Suppressor macrophage treated with lipopolysaccharide for 4 hours (primary cell): ENCODE data around the gene KNTC1.
A peak's percentile ranks its signal among the peaks of the same experiment; 100 is the strongest.
"Not testable (repeated sequence)": the region's sequence is repeated elsewhere in the genome, so short reads cannot be mapped to it uniquely, and the experiment has no call there.

ENCODE experiments used
- DNase-seq: peaks from one replicate; pipeline ENCODE4 v3.0.0-alpha.2; 2020

The KNTC1 gene, protein sequence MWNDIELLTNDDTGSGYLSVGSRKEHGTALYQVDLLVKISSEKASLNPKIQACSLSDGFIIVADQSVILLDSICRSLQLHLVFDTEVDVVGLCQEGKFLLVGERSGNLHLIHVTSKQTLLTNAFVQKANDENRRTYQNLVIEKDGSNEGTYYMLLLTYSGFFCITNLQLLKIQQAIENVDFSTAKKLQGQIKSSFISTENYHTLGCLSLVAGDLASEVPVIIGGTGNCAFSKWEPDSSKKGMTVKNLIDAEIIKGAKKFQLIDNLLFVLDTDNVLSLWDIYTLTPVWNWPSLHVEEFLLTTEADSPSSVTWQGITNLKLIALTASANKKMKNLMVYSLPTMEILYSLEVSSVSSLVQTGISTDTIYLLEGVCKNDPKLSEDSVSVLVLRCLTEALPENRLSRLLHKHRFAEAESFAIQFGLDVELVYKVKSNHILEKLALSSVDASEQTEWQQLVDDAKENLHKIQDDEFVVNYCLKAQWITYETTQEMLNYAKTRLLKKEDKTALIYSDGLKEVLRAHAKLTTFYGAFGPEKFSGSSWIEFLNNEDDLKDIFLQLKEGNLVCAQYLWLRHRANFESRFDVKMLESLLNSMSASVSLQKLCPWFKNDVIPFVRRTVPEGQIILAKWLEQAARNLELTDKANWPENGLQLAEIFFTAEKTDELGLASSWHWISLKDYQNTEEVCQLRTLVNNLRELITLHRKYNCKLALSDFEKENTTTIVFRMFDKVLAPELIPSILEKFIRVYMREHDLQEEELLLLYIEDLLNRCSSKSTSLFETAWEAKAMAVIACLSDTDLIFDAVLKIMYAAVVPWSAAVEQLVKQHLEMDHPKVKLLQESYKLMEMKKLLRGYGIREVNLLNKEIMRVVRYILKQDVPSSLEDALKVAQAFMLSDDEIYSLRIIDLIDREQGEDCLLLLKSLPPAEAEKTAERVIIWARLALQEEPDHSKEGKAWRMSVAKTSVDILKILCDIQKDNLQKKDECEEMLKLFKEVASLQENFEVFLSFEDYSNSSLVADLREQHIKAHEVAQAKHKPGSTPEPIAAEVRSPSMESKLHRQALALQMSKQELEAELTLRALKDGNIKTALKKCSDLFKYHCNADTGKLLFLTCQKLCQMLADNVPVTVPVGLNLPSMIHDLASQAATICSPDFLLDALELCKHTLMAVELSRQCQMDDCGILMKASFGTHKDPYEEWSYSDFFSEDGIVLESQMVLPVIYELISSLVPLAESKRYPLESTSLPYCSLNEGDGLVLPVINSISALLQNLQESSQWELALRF (N-terminal part only)

DNA sequence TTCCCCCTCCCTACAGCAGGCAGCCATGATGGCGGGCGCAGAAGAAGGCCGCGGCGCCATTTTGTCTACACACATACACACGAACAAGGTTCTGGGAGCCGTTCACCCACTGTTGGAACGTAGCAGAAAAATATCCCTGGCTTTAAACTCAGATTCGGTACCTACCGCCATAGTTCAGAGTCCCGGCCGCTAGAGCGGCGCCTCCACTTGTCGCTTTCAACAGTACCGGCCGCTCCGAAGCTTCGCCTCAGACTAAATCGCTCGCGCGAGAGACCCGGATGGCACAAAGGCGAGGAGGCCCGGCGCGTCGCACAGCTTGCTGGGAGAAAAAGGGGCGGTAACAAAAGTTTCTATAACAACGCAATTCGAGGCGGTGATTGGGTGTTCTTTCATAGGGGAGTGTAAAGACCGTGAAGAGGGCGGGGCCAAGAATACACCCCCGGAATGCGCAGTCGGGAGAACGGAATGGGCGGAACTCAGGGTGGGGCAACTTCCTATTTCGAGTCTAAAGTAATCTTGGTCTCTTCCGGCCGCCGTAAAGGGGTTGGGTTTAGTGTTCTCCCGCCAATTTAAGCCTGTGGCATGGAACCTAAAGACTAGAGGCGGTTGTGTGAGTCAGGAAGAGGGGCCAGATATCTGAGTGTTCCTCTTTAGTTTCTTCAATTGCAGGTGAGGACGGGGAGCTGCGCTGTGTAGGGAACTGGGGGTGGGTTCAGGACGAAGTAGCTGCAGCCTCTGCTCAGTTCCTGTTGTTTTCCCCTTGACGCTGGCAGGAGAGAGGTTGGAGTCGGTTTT is at the start of gene KNTC1, which contains the start of gene RSRC2:
Gene KNTC1, plus strand, starts transcription at position 567 of the 795 bp plus-strand sequence. CDS start 2,815 bp downstream, outside the sequence.
Gene RSRC2, minus strand, starts transcription at position 254 of the 795 bp plus-strand sequence. Its CDS starts 83 bp downstream, at position 171.
- peak; percentile 100 for DNase-seq

DNA sequence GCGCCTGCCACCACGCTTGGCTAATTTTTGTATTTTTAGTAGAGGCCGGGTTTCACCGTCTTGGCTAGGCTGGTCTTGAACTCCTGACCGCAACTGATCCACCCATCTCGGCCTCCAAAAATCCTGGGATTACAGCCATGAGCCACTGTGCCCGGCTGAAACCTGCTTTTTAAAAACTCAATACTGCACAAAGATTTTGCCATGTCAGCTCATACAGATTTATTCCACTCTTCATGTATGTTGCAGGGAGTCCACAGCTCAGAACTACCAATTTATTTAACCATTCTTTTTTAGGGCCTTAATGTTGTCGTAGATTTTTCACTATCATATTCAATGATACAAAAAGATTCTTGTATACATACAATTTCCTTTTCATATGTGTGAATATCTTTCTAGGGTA is 46.3 kb upstream of the KNTC1 start:
- no peak for DNase-seq

DNA sequence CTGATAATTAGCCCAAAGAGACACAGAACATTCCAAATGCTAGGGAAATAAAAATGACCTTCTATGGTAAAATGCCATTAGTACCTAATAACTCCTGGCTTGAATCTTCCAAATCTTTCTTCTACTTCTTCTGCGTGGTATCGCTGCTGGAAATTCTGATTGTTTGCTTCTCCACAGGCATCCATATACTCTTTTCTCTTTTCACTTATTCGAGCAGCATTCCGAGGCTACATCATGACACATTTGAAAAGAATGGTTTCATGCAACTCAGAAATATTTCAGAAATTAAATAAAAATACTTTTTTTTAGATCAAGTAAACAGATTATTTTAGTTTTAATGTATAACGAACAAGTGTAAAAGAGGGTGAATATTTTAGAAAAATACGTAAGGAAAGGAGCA is 45.2 kb upstream of the KNTC1 start:
- no peak for DNase-seq

DNA sequence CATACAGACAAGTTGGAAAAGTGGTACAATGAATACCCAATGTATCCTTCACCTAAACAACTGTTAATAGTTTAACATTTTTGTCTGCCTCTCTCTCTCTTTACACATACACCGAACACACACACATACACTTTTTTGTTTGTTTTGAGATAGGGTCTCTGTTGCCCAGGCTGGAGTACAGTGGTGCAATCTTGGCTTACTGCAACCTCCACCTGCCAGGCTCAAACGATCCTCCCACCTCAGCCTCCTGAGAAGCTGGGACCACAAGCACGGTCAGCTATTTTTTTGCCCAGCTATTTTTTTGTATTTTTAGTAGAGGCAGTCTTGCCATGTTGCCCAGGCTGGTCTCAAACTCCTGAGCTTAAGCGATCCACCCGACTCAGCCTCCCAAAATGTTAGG is 43.1 kb upstream of the KNTC1 start:
- DNase-seq: no peak

DNA sequence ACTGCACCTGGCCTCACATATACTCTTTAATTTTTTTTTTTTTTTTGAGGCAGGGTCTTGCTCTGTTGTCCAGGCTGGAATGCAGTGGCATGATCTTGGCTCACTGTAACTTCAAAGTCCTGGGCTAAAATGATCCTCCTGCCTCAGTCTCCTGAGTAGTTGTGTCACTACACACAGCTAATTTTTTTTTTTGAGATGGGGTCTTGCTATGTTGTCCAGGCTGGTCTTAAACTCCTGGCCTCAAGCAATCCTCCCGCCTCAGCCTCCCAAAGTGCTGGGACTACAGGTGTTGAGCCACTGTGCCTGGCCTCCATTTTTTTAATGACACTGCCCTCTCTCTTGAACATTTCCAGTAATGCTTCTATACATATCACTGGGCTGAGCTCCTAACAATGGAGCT is 42.7 kb upstream of the KNTC1 start:
- DNase-seq: not testable (repeated sequence)

DNA sequence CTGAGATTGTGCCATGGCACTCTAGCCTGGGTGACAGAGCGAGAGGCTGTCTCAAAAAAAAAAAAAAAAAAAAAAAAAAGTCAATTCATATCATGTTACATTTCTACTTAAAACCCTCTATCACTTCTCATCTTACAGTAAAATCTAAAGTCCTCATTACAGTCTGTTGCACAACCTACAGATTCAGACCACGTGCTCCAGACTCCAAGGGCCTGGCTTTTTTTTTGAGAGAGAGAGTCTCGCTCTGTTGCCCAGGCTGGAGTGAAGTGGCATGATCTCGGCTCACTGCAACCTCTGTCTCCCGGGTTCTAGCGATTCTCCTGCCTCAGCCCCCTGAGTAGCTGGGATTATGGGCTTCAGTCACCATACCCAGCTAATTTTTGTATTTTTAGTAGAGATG is 40.7 kb upstream of the KNTC1 start:
- DNase-seq: not testable (repeated sequence)

DNA sequence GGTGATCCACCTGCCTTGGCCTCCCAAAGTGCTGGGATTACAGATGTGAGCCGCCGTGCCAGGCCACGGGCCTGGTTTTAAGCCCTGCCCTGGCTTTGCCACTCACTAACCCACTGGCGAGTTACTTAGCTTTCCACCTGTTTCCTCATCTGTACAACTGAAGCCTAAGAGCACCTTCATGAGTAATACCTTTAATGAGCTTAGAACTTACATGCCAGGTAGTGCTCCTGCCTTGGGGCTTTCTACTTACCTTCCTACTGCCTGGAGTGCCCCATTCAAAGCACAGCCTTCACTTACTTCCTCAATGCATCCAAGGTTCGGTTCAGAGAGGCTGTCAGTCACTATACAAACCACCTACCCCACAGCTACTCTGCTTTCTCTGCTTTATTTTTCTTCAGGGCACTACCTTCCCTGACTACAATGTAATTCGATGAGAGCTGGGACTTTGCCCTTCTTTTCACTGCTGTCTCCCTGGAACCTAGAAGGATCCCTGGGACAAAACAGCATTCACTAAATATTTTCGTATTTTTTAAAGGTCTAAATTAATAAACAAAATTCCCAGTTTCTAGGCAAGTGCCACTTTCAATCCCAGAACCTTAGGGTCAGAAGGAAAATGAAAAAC is 40.1 kb upstream of the KNTC1 start:
- DNase-seq: no peak

DNA sequence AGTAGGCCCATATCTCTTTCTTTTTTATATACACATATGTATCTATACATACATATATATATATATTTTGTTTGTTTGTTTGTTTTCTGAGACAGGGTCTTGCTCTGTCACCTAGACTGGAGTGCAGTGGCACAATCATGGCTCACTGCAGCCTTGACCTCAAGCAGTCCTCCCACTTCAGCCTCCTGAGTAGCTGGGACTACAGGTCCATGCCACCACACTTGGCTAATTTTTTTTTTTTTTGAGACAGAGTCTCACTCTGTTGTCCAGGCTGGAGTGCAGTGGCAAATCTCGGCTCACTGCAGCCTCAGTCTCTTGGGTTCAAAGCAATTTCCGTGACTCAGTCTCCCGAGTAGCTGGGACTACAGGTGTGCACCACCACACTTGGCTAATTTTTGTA is 39.2 kb upstream of the KNTC1 start:
- not testable (repeated sequence) for DNase-seq

DNA sequence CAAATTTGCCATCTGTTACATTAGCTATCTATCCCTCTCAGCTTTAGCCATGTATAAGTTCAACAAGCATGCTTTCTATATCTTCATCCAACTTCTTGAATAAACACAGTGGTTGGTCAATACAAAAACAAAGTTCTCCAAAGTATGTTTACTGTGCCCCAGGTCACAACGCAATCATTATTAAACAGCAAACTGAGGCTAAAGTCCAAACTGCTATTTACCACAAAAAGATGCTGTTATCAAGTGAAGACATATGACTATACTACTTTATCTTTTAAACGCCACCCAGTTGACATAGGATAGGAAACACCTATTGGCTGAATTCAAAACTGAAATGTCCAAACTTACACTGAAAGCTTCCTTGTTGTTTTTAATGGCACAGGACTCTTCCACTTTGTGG is 38.0 kb upstream of the KNTC1 start:
- no peak for DNase-seq

DNA sequence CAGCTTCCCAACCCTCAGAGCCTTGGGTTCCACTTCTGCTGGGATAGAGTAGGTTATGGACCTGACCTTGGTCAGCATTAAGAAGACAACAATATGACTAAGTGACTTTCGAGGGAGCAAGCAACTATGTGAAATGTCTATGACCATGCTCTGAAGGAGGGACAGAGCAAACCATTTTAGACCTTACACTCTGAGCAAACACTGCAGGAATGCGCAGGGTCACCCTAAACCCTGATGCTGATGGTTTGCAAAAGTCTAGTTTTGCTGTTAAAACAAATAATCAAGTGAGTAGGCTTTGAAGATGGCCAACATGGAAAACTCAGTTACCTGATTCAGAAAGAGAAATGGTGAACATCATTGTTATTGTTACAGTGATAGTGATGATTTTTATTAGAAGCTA is 35.1 kb upstream of the KNTC1 start:
- DNase-seq: no peak

DNA sequence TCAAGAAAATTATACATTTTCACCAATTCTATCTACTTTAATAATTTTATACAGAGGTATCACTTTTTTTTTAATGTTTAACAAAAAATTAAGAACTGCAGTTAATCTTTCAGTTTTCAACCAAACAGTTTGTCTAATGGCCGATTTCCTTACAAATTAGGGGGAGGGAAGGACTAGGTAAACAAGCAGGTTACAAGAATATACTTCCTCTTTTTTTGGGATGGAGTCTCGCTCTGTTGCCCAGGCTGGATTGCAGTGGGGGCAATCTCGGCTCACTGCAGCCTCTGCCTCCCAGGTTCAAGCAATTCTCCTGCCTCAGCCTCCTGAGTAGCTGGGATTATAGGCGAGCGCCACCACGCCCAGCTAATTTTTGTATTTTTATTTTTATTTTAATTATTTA is 33.8 kb upstream of the KNTC1 start:
- not testable (repeated sequence) for DNase-seq

DNA sequence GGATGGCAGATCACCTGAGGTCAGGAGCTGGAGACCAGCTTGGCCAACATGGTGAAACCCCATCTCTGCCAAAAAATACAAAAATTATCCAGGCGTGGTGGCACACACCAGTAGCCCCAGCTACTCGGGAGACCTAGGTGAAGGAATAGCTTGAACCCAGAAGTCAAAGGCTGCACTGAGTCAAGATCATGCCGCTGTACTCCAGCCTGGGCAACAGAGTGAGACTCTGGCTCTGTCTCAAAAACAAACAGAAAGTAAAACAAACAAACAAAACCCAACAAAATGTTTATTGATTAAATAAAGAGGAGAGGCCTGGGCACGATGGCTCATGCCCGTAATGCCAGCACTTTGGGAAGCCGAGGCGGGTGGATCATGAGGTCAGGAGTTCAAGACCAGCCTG is 31.8 kb upstream of the KNTC1 start:
- DNase-seq: no peak

DNA sequence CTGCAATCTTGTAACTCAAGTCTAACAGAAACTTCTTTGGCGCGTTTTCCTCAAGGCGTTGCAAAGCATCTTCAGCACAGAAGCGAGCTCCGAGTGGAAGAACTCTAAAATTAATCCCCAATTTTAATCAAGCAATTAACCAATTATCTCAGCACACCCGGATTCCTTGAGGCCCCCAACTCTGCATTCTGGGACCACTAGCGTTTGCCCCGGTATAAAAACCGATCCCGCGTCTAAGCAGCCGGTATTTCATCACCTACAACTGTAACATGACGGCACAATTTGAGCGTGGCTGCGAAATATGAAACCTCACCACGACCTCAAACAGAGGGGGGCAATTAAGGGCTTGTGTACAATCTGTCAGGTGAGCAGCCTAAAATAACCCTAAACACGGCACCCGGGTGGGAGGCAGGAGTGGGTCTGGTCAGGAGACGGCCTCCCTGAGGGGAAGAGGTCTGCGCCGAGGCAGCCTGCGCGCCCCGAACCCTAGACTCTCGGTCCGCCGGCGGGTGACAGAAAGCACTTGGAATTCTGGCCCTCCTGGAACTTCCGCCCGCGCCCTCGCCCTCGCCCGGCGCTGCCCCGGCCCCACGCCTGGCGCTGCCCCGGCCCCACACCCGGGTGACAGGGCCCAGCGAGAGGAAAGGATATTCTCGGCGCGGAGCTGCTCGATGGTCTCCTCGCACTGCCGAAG is 26.9 kb upstream of the KNTC1 start:
- DNase-seq: peak; percentile 51

DNA sequence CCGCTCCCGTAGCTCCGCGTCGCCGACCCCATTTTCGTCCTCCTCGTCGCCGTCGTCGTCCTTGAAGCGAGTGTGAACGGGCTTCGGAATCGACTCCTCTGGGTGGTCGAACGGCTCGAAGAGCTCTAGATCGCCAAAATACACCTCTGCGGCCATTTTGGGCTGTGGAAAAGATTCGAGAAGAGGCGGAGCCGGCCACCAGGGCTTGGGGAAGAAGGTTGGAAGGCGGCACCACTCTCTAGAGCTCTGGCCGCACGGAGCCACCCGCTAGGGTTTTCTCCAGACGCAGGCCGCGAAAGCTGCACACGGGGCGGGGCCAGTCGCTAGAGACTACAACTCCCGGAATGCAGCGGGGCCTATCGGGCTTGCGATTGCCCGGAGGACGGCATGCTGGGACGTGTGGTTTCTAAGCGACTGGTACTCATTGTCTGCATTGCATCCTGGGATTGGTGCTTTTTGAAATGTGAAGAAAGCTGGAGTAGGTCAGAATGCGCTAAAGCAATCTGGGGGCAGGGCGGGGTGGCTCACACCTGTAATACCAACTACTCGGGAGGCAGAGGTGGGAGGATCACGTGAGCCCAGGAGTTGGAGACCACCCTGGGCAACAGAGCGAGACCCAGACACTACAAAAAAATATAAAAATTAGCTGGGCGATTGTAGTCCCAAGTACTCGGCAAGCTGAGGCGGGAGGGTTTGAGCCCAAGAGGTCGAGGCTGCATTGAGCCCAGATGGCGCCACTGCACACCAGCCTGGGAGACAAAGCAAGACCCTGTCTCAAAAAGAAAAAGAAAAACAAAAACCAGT is 26.2 kb upstream of the KNTC1 start, which contains the start of gene ZCCHC8:
Gene ZCCHC8, minus strand, starts transcription at position 248 of the 804 bp plus-strand sequence. Its CDS starts 92 bp downstream, at position 156.
- DNase-seq: peak; percentile 99

DNA sequence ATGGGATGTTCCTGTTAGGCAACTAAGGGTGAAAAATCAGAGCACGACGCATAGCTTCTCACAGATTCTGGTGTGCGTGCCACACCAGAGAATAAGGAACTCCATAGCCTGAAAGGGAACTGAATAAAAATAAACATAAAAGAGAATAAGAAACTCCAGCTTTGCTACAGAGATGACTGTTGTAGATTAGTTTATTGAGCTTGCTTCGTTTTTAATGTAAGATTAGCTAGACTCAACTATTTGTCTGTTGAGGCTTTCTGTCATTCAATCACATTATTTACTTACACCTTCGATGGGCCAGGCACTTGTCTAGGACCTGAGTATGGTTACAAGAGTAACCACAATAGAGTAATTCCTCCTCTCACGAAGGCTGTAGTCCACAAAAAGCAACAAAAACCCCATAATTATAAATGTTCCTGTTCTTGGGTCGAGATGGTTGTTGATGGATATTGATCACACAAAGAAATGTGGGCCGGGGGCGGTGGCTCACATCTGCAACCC is 25.5 kb upstream of the KNTC1 start:
- DNase-seq: peak; percentile 81

DNA sequence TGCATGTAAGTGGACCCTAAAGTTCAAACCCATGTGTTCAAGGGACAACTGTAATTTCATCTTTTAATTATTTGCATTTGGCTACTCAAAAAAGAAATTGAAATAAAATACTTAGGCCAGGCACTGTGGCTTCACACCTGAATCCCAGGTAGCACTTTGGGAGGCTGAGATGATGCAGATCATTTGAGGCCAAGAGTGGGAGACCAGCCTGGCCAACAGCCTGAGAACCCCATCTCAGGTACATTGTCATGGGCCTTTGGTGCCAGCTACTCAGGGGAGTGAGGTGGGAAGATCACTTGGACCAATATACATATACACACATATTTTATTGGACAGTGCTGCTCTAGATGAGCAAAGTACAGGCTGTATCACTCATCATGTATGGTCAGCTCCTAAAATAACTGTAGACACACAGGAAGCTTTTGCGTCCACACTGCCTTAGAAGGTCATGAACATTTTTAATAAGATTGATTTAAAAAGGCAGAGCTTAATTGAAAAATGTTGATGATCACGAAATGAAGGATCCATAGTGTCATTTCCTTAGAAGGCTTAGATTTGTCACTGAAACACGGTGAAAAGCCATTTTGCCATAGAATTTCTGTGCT is 23.8 kb upstream of the KNTC1 start:
- no peak for DNase-seq

DNA sequence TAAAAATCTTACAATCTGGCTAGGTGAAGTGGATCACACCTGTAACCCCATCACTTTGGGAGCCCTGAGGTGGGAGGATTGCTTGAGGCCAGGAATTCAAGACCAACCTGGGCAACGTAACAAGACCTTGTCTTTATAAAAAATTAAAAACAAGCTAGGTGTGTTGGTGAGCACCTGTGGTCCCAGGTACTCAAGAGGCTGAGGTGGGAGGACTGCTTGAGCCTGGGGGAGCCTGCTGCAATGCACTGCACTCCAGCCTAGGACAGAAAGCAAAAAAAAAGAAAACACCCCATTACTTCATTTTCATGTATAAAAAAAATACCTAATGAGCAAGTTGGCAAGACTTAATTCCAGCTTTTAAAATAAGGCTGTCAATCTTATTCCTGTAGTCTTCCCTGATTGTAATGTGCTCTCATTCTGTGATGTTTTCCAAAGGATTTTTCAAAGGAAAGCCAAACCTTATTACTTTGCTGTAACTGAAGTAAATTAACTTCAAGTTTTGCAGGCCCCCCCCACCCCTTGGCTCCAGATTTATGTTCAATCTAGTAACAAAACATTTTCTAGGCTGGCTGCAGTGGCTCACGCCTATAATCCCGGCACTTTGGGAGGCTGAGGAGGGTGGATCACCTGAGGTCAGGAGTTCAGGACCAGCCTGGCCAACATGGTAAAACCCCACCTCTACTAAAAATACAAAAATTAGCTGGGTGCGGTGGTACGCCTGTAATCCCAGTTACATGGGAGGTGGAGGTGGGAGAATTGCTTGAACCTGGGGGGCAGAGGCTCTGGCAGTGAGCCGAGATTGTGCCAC is 23.1 kb upstream of the KNTC1 start:
- DNase-seq: no peak

DNA sequence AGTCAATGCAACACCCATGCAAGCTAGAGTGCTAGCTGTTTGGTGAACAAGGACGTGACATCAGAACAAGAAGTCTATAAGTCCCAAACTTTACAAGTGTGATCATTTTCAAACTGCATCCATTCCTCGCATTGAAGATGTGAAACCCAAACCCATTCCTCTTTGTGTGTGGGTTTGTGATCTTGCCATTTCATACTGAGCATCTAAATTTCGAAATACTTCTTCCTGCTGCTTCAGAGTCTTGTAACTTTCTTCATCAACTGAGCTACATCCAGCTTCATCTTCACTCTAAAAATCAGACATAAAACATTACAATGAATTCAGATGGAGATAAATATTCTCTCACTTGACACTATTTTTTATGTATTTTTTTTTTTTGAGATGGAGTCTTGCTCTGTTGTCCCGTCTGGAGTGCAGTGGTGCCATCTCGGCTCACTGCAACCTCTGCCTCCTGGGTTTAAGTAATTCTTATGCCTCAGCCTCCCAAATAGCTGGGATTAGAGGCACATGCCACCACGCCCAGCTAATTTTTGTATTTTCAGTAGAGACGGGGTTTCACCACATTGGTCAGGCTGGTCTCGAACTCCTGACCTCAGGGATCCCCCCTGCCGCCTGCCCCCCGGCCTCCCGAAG is 21.5 kb upstream of the KNTC1 start:
- DNase-seq: peak; percentile 10
